DOHH2 (cell line): Measurements from ENCODE around the gene DNAH7.

Experiments used
- CTCF ChIP-seq: fragments of 200-600 bp; sonication (generic); IDR thresholded peaks from one replicate; pipeline ENCODE4 v1.5.1; 2014; ENCODE audit warnings: antibody characterized with exemption, mild to moderate bottlenecking, low read depth, low read length; ENCODE audit not compliant: poor library complexity, severe bottlenecking
- EZH2phosphoT487 ChIP-seq: fragments of 200-600 bp; sonication (generic); IDR thresholded peaks from 2 replicates; pipeline ENCODE4 v1.6.1; 2017; ENCODE audit warnings: borderline replicate concordance, mild to moderate bottlenecking, antibody characterized with exemption, low read length, moderate library complexity, mixed read lengths

GRCh38 chr2:196054631-196055030, 14.0 kb downstream of the DNAH7 start:
- no peak for TF ChIP-seq CTCF
- TF ChIP-seq EZH2phosphoT487, result no peak
